HepG2 (cell line): ENCODE data around the gene MYO15A. TPM values are rescaled to one million over a fixed set of nuclear protein-coding genes. Genes with fewer than 3 reads are reported as not detected.

ENCODE experiments used
- FIP1L1 ChIP-seq: fragments of 200-400 bp; formaldehyde crosslinking; IDR thresholded peaks from 2 replicates; pipeline ENCODE4 v1.6.1; 2018; ENCODE audit warnings: low read depth, mild to moderate bottlenecking, low read length, moderate library complexity, borderline replicate concordance; ENCODE audit not compliant: insufficient read depth
- HDAC1 ChIP-seq: sonication (generic); formaldehyde crosslinking; IDR thresholded peaks from 2 replicates; pipeline ENCODE4 v1.5.1; 2020; ENCODE audit warnings: mild to moderate bottlenecking, missing genetic modification reagents
- IRF2 ChIP-seq: IDR thresholded peaks from 2 replicates; pipeline ENCODE4 v1.6.1; 2018; ENCODE audit warnings: missing genetic modification reagents, missing compliant biosample characterization
- ISL2 ChIP-seq: sonication (generic); formaldehyde crosslinking; IDR thresholded peaks from 2 replicates; pipeline ENCODE4 v1.5.0; 2020; ENCODE audit warnings: missing genetic modification reagents
- KDM2A ChIP-seq: sonication (generic); formaldehyde crosslinking; IDR thresholded peaks from 2 replicates; pipeline ENCODE4 v1.4.0; 2020; ENCODE audit warnings: low read depth, missing genetic modification reagents, borderline replicate concordance
- MEF2D ChIP-seq: sonication (generic); formaldehyde crosslinking; IDR thresholded peaks from 2 replicates; pipeline ENCODE4 v1.5.1; 2020; ENCODE audit warnings: mild to moderate bottlenecking, missing genetic modification reagents
- NFE2L1 ChIP-seq: sonication (generic); formaldehyde crosslinking; IDR thresholded peaks from 2 replicates; pipeline ENCODE4 v1.4.0; 2020; ENCODE audit warnings: missing genetic modification reagents, mild to moderate bottlenecking, borderline replicate concordance
- RARG ChIP-seq: sonication (generic); formaldehyde crosslinking; IDR thresholded peaks from 2 replicates; pipeline ENCODE4 v1.4.0; 2020; ENCODE audit warnings: low read depth, mild to moderate bottlenecking, missing genetic modification reagents
- SOX6 ChIP-seq, 2 experiments: fragments of 450-650 bp in 1 of 2; sonication (generic) in 1 of 2; formaldehyde crosslinking in 1 of 2; IDR thresholded peaks; 2 replicates each; pipeline versions ENCODE4 v1.4.0 to v1.6.1; 2017 to 2020; ENCODE audit warnings: antibody characterized with exemption in 1 of 2, mild to moderate bottlenecking in 1 of 2, missing genetic modification reagents in 1 of 2
- SPEN ChIP-seq: sonication (generic); formaldehyde crosslinking; IDR thresholded peaks from 2 replicates; pipeline ENCODE4 v1.5.1; 2020; ENCODE audit warnings: low read depth, mild to moderate bottlenecking, missing genetic modification reagents
- SSRP1 ChIP-seq: IDR thresholded peaks from 2 replicates; pipeline ENCODE4 v1.6.1; 2016; ENCODE audit warnings: control low read depth
- TSC22D2 ChIP-seq: sonication (generic); formaldehyde crosslinking; IDR thresholded peaks from 2 replicates; pipeline ENCODE4 v1.5.1; 2020; ENCODE audit warnings: missing genetic modification reagents, mild to moderate bottlenecking, borderline replicate concordance
- ZFY ChIP-seq: sonication (generic); formaldehyde crosslinking; IDR thresholded peaks from 2 replicates; pipeline ENCODE4 v1.4.0; 2020; ENCODE audit warnings: missing genetic modification reagents
- ZMAT5 ChIP-seq: sonication (generic); formaldehyde crosslinking; IDR thresholded peaks from 2 replicates; pipeline ENCODE4 v1.5.0; 2020; ENCODE audit warnings: mild to moderate bottlenecking, low read depth, missing genetic modification reagents, borderline replicate concordance
- ZMYM3 ChIP-seq: sonication (generic); formaldehyde crosslinking; IDR thresholded peaks from 2 replicates; pipeline ENCODE4 v1.5.1; 2020; ENCODE audit warnings: mild to moderate bottlenecking, missing genetic modification reagents
- ZNF274 ChIP-seq: sonication (generic); formaldehyde crosslinking; IDR thresholded peaks from 2 replicates; pipeline ENCODE4 v1.5.1; 2020; ENCODE audit warnings: mild to moderate bottlenecking, missing genetic modification reagents
- ZNF326 ChIP-seq: sonication (generic); formaldehyde crosslinking; IDR thresholded peaks from 2 replicates; pipeline ENCODE4 v1.4.0; 2020; ENCODE audit warnings: missing genetic modification reagents, borderline replicate concordance
- ZNF335 ChIP-seq: sonication (generic); formaldehyde crosslinking; IDR thresholded peaks from 2 replicates; pipeline ENCODE4 v1.4.0; 2020; ENCODE audit warnings: missing genetic modification reagents
- ZNF33A ChIP-seq: sonication (generic); formaldehyde crosslinking; IDR thresholded peaks from 2 replicates; pipeline ENCODE4 v1.5.1; 2020; ENCODE audit warnings: missing genetic modification reagents, mild to moderate bottlenecking, moderate library complexity, borderline replicate concordance
- ZNF343 ChIP-seq: sonication (generic); formaldehyde crosslinking; IDR thresholded peaks from 2 replicates; pipeline ENCODE4 v1.4.0; 2020; ENCODE audit warnings: mild to moderate bottlenecking, missing genetic modification reagents
- ZNF674 ChIP-seq: sonication (generic); formaldehyde crosslinking; IDR thresholded peaks from 2 replicates; pipeline ENCODE4 v1.5.0; 2020; ENCODE audit warnings: low read depth, mild to moderate bottlenecking, missing genetic modification reagents
- ZNF724P ChIP-seq: sonication (generic); formaldehyde crosslinking; IDR thresholded peaks from 2 replicates; pipeline ENCODE4 v1.8.0; 2022; ENCODE audit warnings: missing genetic modification reagents, borderline replicate concordance
- ZSCAN25 ChIP-seq: sonication (generic); formaldehyde crosslinking; IDR thresholded peaks from 2 replicates; pipeline ENCODE4 v1.8.0; 2022; ENCODE audit warnings: mild to moderate bottlenecking, missing genetic modification reagents
- polyA plus RNA-seq, 8 experiments: library from polyadenylated mRNA; depleted of rRNA in 3 of 8; stranded (reverse) in 7 of 8; unstranded in 1 of 8; fragments of >200 nt; fragmentation: Illumina TruSeq in 4 of 8; extraction: Trizol in 4 of 8; gene quantifications; 2 replicates each; pipeline versions ENCODE4 v1.2.1 to v1.2.3, GENCODE V29; 2011 to 2016; ENCODE audit warnings: low read depth in 4 of 8, missing spikeins in 1 of 8, mixed read lengths in 1 of 8; ENCODE audit not compliant: insufficient read depth in 1 of 8
- total RNA-seq, 5 experiments: library from RNA; depleted of rRNA; stranded (reverse); fragments of >200 nt; fragmentation: Illumina TruSeq; extraction: Trizol; gene quantifications; 2 replicates each; pipeline ENCODE4 v1.2.3, GENCODE V29; 2016; ENCODE audit warnings: low read depth in 1 of 5
- TF ChIP-seq, protein P1 (sequence below), 2 experiments: fragments of 450-650 bp in 1 of 2; sonication (generic) in 1 of 2; formaldehyde crosslinking; IDR thresholded peaks; 2 replicates each; pipeline versions ENCODE4 v1.5.0 to v1.8.0; 2020 to 2022; ENCODE audit warnings: mild to moderate bottlenecking in 1 of 2, missing genetic modification reagents in 1 of 2
- TF ChIP-seq, protein P2 (sequence below): sonication (generic); formaldehyde crosslinking; IDR thresholded peaks from 2 replicates; pipeline ENCODE4 v1.4.0; 2020; ENCODE audit warnings: mild to moderate bottlenecking, missing genetic modification reagents
- TF ChIP-seq, protein P3 (sequence below): sonication (generic); formaldehyde crosslinking; IDR thresholded peaks from 2 replicates; pipeline ENCODE4 v1.5.0; 2020; ENCODE audit warnings: mild to moderate bottlenecking, missing genetic modification reagents

Gene MYO15A
- total and polyA plus RNA-seq, 2 of the 13 experiments (the other 11 are each of a cell fraction or from before 2014, with no cell fraction given), result 0.07 to 0.20 TPM

DNA sequence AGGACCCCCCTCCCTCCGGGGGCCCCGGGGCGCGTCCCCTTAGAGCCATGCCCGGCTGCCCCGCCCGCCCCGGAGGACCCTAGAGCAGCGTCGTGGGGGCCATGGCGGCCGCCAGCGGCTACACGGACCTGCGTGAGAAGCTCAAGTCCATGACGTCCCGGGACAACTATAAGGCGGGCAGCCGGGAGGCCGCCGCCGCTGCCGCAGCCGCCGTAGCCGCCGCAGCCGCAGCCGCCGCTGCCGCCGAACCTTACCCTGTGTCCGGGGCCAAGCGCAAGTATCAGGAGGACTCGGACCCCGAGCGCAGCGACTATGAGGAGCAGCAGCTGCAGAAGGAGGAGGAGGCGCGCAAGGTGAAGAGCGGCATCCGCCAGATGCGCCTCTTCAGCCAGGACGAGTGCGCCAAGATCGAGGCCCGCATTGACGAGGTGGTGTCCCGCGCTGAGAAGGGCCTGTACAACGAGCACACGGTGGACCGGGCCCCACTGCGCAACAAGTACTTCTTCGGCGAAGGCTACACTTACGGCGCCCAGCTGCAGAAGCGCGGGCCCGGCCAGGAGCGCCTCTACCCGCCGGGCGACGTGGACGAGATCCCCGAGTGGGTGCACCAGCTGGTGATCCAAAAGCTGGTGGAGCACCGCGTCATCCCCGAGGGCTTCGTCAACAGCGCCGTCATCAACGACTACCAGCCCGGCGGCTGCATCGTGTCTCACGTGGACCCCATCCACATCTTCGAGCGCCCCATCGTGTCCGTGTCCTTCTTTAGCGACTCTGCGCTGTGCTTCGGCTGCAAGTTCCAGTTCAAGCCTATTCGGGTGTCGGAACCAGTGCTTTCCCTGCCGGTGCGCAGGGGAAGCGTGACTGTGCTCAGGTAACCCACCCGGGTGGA lies 75.8 kb downstream of the MYO15A start (continued):
- TF ChIP-seq, protein P1, sequence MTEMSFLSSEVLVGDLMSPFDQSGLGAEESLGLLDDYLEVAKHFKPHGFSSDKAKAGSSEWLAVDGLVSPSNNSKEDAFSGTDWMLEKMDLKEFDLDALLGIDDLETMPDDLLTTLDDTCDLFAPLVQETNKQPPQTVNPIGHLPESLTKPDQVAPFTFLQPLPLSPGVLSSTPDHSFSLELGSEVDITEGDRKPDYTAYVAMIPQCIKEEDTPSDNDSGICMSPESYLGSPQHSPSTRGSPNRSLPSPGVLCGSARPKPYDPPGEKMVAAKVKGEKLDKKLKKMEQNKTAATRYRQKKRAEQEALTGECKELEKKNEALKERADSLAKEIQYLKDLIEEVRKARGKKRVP (CRISPR knock-in tag; IDR thresholded peaks at IDR 0.05), result no peak
- TF ChIP-seq ZNF724P (CRISPR knock-in tag), result no peak
- peak; percentile 43; the same call in 1 of the 2 replicates for TF ChIP-seq KDM2A (CRISPR knock-in tag)
- 0 out of 2 replicates have a peak, but pooled peaks have one; percentile 10 for TF ChIP-seq ZMYM3 (CRISPR knock-in tag)
- no peak for TF ChIP-seq ZSCAN25 (CRISPR knock-in tag)
- TF ChIP-seq ZNF343 (CRISPR knock-in tag), result no peak
- TF ChIP-seq ZMAT5 (CRISPR knock-in tag), result no peak
- TF ChIP-seq SSRP1 (CRISPR knock-in tag), result no peak
- peak; percentile 51; the same call in 1 of the 2 replicates for TF ChIP-seq SPEN (CRISPR knock-in tag)
- TF ChIP-seq, protein P2, sequence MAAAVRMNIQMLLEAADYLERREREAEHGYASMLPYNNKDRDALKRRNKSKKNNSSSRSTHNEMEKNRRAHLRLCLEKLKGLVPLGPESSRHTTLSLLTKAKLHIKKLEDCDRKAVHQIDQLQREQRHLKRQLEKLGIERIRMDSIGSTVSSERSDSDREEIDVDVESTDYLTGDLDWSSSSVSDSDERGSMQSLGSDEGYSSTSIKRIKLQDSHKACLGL (CRISPR knock-in tag), result peak; percentile 38; the same call in 1 of the 2 replicates
- TF ChIP-seq TSC22D2 (CRISPR knock-in tag), result no peak
- TF ChIP-seq ZNF274 (CRISPR knock-in tag), result no peak
- no peak for TF ChIP-seq ZNF33A (CRISPR knock-in tag)
- TF ChIP-seq RARG (CRISPR knock-in tag), result no peak
- TF ChIP-seq IRF2, result no peak
- no peak for TF ChIP-seq MEF2D
- no peak for TF ChIP-seq ZNF674 (CRISPR knock-in tag)
- no peak for TF ChIP-seq NFE2L1
- TF ChIP-seq ZFY (CRISPR knock-in tag), result peak; percentile 8; the same call in 1 of the 2 replicates
- no peak for TF ChIP-seq SOX6 (IDR thresholded peaks at IDR 0.05)
- TF ChIP-seq SOX6 (CRISPR knock-in tag; IDR thresholded peaks at IDR 0.05), result peak; percentile 15; the same call in 1 of the 2 replicates
- TF ChIP-seq ZNF326, result no peak
- no peak; the same call in 1 of the 2 replicates for TF ChIP-seq HDAC1 (CRISPR knock-in tag)
- 0 out of 2 replicates have a peak, but pooled peaks have one; percentile 19 for TF ChIP-seq ISL2
- TF ChIP-seq ZNF335 (CRISPR knock-in tag), result peak; percentile 16; the same call in 1 of the 2 replicates
- TF ChIP-seq, protein P3, sequence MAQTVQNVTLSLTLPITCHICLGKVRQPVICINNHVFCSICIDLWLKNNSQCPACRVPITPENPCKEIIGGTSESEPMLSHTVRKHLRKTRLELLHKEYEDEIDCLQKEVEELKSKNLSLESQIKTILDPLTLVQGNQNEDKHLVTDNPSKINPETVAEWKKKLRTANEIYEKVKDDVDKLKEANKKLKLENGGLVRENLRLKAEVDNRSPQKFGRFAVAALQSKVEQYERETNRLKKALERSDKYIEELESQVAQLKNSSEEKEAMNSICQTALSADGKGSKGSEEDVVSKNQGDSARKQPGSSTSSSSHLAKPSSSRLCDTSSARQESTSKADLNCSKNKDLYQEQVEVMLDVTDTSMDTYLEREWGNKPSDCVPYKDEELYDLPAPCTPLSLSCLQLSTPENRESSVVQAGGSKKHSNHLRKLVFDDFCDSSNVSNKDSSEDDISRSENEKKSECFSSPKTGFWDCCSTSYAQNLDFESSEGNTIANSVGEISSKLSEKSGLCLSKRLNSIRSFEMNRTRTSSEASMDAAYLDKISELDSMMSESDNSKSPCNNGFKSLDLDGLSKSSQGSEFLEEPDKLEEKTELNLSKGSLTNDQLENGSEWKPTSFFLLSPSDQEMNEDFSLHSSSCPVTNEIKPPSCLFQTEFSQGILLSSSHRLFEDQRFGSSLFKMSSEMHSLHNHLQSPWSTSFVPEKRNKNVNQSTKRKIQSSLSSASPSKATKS (CRISPR knock-in tag), result no peak
- no peak for TF ChIP-seq FIP1L1
